CD14-positive monocyte (primary cell): Measurements from ENCODE around the gene TBC1D5. TPM values are rescaled to one million over a fixed set of nuclear protein-coding genes. Genes with fewer than 3 reads are reported as not detected.

Experiments used
- DNase-seq, 3 donors: peaks; one replicate each; pipeline ENCODE4 v3.0.0-alpha.2; 2011 to 2022
- H2AFZ ChIP-seq: 2 replicates; pipeline ENCODE4 v1.6.0; 2012; ENCODE audit warnings: mild to moderate bottlenecking, low read depth, low read length, inconsistent platforms; ENCODE audit not compliant: insufficient read depth, poor library complexity, severe bottlenecking
- H3K27ac ChIP-seq, 2 donors: 1 replicate in 1 of 2; 2 replicates in 1 of 2; pipeline ENCODE4 v1.5.1; 2012 to 2013; ENCODE audit warnings: low read length in 2 of 2, control low read depth in 1 of 2, inconsistent platforms in 1 of 2, low read depth in 1 of 2, mild to moderate bottlenecking in 1 of 2
- H3K27me3 ChIP-seq, 2 donors: one replicate each; pipeline versions ENCODE4 v1.6.0 to v1.6.1; 2011 to 2013; ENCODE audit warnings: low read length in 2 of 2; ENCODE audit not compliant: control insufficient read depth in 2 of 2, insufficient read depth in 2 of 2
- H3K36me3 ChIP-seq, 2 donors: replicated peaks in 1 of 2; 1 replicate in 1 of 2; 2 replicates in 1 of 2; pipeline versions ENCODE4 v1.5.1 to v1.6.1; 2012 to 2013; ENCODE audit warnings: low read length in 2 of 2, control low read depth in 1 of 2, inconsistent platforms in 1 of 2, mild to moderate bottlenecking in 1 of 2; ENCODE audit not compliant: insufficient read depth in 2 of 2, control insufficient read depth in 1 of 2
- H3K4me1 ChIP-seq, 2 donors: 1 replicate in 1 of 2; 2 replicates in 1 of 2; pipeline versions ENCODE4 v1.5.1 to v1.6.1; 2012 to 2013; ENCODE audit warnings: low read length in 2 of 2, control low read depth in 1 of 2, inconsistent platforms in 1 of 2, mild to moderate bottlenecking in 1 of 2, moderate library complexity in 1 of 2; ENCODE audit not compliant: insufficient read depth in 2 of 2, control insufficient read depth in 1 of 2
- H3K4me2 ChIP-seq: replicated peaks from 2 replicates; pipeline ENCODE3; 2012; ENCODE audit warnings: low read length, moderate library complexity, mild to moderate bottlenecking; ENCODE audit not compliant: poor library complexity, severe bottlenecking; ENCODE audit errors: extremely low read depth
- H3K4me3 ChIP-seq, 3 experiments: fragments of 200-600 bp in 1 of 3; sonication (generic) in 1 of 3; replicated peaks in 1 of 3; 1 replicate in 2 of 3; 2 replicates in 1 of 3; pipeline ENCODE4 v1.5.1; 2011 to 2013; ENCODE audit warnings: low read length in 3 of 3, mild to moderate bottlenecking in 3 of 3, control low read depth in 2 of 3, low read depth in 2 of 3, inconsistent platforms in 1 of 3, moderate library complexity in 1 of 3
- H3K79me2 ChIP-seq: 2 replicates; pipeline ENCODE4 v1.6.0; 2012; ENCODE audit warnings: mild to moderate bottlenecking, control low read depth, inconsistent platforms, low read length, moderate library complexity; ENCODE audit not compliant: insufficient read depth
- H3K9ac ChIP-seq: 2 replicates; pipeline ENCODE4 v1.6.0; 2017; ENCODE audit warnings: low read length, mild to moderate bottlenecking; ENCODE audit not compliant: insufficient read depth, poor library complexity, severe bottlenecking
- H3K9me3 ChIP-seq, 2 donors: replicated peaks in 1 of 2; 1 replicate in 1 of 2; 2 replicates in 1 of 2; pipeline versions ENCODE4 v1.5.1 to v1.6.1; 2012 to 2013; ENCODE audit warnings: low read length in 2 of 2, control low read depth in 1 of 2; ENCODE audit not compliant: control insufficient read depth in 1 of 2, insufficient read depth in 1 of 2
- H4K20me1 ChIP-seq: 2 replicates; pipeline ENCODE4 v1.6.0; 2012; ENCODE audit warnings: mild to moderate bottlenecking, low read length, control low read depth, moderate library complexity; ENCODE audit not compliant: insufficient read depth
- H3K27ac Mint-ChIP-seq, 7 donors: one replicate each; pipeline ENCODE4 v1.8.0; 2020; ENCODE audit warnings: mild to moderate bottlenecking in 7 of 7, mixed read lengths in 7 of 7, moderate library complexity in 6 of 7, inconsistent platforms in 2 of 7
- H3K27me3 Mint-ChIP-seq, 3 donors: one replicate each; pipeline ENCODE4 v1.8.0; 2021 to 2022; ENCODE audit warnings: low read depth in 3 of 3, mild to moderate bottlenecking in 3 of 3, mixed read lengths in 3 of 3, moderate library complexity in 3 of 3, inconsistent platforms in 1 of 3
- H3K36me3 Mint-ChIP-seq, 2 donors: one replicate each; pipeline ENCODE4 v1.8.0; 2020; ENCODE audit warnings: mixed read lengths in 2 of 2, inconsistent platforms in 1 of 2, mild to moderate bottlenecking in 1 of 2
- H3K4me1 Mint-ChIP-seq: one replicate; pipeline ENCODE4 v1.8.0; 2020; ENCODE audit warnings: mild to moderate bottlenecking, mixed read lengths
- H3K4me3 Mint-ChIP-seq, 2 donors: one replicate each; pipeline ENCODE4 v1.8.0; 2020; ENCODE audit warnings: mild to moderate bottlenecking in 2 of 2, mixed read lengths in 2 of 2, moderate library complexity in 1 of 2
- H3K9me3 Mint-ChIP-seq, 7 donors: one replicate each; pipeline ENCODE4 v1.8.0; 2020 to 2022; ENCODE audit warnings: mixed read lengths in 7 of 7, mild to moderate bottlenecking in 6 of 7, moderate library complexity in 6 of 7, inconsistent platforms in 2 of 7
- CTCF ChIP-seq: fragments of 200-600 bp; IDR thresholded peaks from one replicate; pipeline ENCODE4 v1.8.0; 2022; ENCODE audit warnings: antibody characterized with exemption, mild to moderate bottlenecking
- WGBS: methylation state at CpG from one replicate; pipeline ENCODE4 v1.1.5; 2013; ENCODE audit warnings: missing lambda C conversion rate; ENCODE audit not compliant: insufficient coverage; 5-methylcytosine and 5-hydroxymethylcytosine counted together
- intact Hi-C, 2 donors: fragments of 100-400 bp; cut with micrococcal nuclease; formaldehyde crosslinking; loops; one replicate each; pipeline versions ENCODE4 v1.15.0 to v1.15.1; 2023
- polyA plus RNA-seq, 3 donors: library from polyadenylated mRNA; depleted of rRNA in 1 of 3; unstranded in 2 of 3; stranded (reverse) in 1 of 3; fragments of 300-500 nt in 2 of 3; fragments of >200 nt in 1 of 3; fragmentation: Illumina TruSeq in 2 of 3; gene quantifications; 1 replicate in 2 of 3; 2 replicates in 1 of 3; pipeline ENCODE4 v1.2.3, GENCODE V29; 2012 to 2021

Gene TBC1D5
- polyA plus RNA-seq, 3 donors = 17.6 to 35.3 (median 21.0) TPM

GRCh38 chr3:17151598-17152373, 590.6 kb downstream of the TBC1D5 start:
- DNase-seq = no peak
- Mint-ChIP-seq H3K27ac (no peak overlapping the region), H3K4me1 (no peaks in the 10 kb centered on the region), H3K4me3 (no peak overlapping the region), H3K9me3 (peaks cover 24 to 40% (median 32%) of the 10 kb centered on the region in 7 donors), H3K27me3 (no peaks in the 10 kb centered on the region), H3K36me3 (peaks cover 39 to 49% of the 10 kb centered on the region in 2 donors)
- H3K27me3 ChIP-seq = no peaks in the 10 kb centered on the region
- peaks cover 18 to 42% of the 10 kb centered on the region in 2 donors for H3K9me3 ChIP-seq
- no peaks in the 10 kb centered on the region for H3K4me1 ChIP-seq
- H2AFZ ChIP-seq = no peak overlapping the region
- peaks cover 36 to 43% of the 10 kb centered on the region in 2 donors for H3K36me3 ChIP-seq
- intact Hi-C loops = no loop called here
- no peak for TF ChIP-seq CTCF
- H3K79me2 ChIP-seq = no peaks in the 10 kb centered on the region
- no peak overlapping the region for H3K4me2 ChIP-seq
- H3K4me3 ChIP-seq = no peak overlapping the region
- WGBS = 96% methylated on average over 12 of the region's 16 CpGs
- no peak overlapping the region for H3K27ac ChIP-seq
- H3K9ac ChIP-seq = no peak overlapping the region
- H4K20me1 ChIP-seq = no peaks in the 10 kb centered on the region

- Mint-ChIP-seq H3K27me3 (no peaks in the 10 kb centered on the region), H3K36me3 (peaks cover 18 to 23% of the 10 kb centered on the region in 2 donors), H3K9me3 (peaks cover 18 to 35% (median 21%) of the 10 kb centered on the region in 7 donors), H3K27ac (no peak overlapping the region), H3K4me1 (no peaks in the 10 kb centered on the region), H3K4me3 (no peak overlapping the region)
- no peaks in the 10 kb centered on the region for H3K79me2 ChIP-seq
- H3K4me2 ChIP-seq = no peak overlapping the region
- H3K4me1 ChIP-seq = no peaks in the 10 kb centered on the region
- intact Hi-C loops = no loop called here
- no peaks in the 10 kb centered on the region for H3K27me3 ChIP-seq
- no peak overlapping the region for H2AFZ ChIP-seq
- DNase-seq = no peak
- 75% methylated on average over 8 of the region's 9 CpGs for WGBS
- peaks cover 10 to 15% of the 10 kb centered on the region in 2 donors for H3K36me3 ChIP-seq
- H3K9ac ChIP-seq = no peak overlapping the region
- TF ChIP-seq CTCF = no peak
- H3K27ac ChIP-seq = no peak overlapping the region
- no peak overlapping the region for H3K4me3 ChIP-seq
- no peaks in the 10 kb centered on the region for H4K20me1 ChIP-seq
- H3K9me3 ChIP-seq = peaks cover 17 to 27% of the 10 kb centered on the region in 2 donors
These were observed 593.4 kb downstream of the TBC1D5 start for GRCh38 chr3:17149076-17149475.
